AG08395 (cell line): ENCODE measurements around the gene POU2F2.
"Not testable (repeated sequence)": the region's sequence is repeated elsewhere in the genome, so short reads cannot be mapped to it uniquely, and the experiment has no call there.

Experiments used
- DNase-seq: peaks from one replicate; pipeline ENCODE4 v3.0.0; 2012; ENCODE audit warnings: mixed read lengths, low spot score

The POU2F2 gene

DNA sequence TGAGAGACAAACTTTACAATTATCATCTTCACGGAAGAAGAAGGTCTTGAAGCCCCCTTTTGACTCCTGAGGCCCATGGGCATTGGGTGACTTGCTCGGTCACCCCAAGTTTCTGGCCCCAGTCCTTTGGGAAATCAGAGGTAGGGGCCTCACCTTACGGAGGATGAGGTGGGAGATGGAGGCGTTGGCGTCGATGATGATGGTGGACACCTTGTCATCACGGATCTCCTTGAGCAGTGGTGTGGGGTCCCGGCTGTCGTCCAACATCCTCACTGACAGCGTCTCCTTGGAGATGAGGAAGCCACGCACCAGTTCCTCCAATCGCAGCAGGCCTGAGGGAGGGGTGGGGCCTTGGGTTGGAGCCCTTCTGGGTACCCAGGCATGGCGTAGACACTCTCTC is 73.0 kb downstream of the POU2F2 start:
- no peak for DNase-seq

DNA sequence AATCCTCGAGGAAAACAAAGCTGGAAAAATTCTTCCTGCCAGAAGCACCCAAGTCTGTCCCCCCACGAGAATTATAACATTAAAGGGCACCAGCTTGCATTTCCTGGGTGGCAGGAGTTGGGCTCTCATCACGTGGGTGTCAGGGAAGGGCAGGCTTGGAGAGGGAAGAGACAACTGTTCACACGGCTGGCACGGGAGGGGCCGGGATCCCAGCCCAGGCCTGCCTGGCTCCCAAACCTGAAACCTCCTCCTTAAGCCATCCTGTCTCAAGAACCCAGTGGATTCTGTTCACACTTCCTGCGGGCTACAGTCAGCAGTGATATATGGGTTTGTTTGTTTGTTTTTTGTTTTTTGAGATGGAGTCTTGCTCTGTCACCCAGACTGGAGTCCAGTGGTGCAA is 74.4 kb downstream of the POU2F2 start:
- no peak for DNase-seq

DNA sequence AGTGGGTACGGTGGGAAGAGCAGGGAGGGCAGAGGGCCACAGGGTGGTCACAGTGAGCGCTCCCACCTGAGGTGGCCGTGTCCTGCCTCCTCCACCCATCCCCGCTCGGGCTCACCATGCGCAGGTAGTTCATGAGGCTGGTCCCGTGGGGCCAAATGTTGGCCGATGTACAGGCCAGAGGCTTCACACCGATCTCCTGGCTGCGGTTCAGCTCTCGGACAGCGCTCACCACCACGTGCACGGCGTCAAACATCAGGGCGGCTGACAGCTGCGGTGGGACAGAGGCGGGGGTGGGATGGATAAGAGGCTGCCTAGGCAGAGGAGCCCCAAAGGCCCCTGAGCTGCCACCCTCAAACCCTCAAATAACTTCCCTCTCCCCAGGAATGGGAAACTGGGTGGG is 78.0 kb downstream of the POU2F2 start:
- DNase-seq = no peak

DNA sequence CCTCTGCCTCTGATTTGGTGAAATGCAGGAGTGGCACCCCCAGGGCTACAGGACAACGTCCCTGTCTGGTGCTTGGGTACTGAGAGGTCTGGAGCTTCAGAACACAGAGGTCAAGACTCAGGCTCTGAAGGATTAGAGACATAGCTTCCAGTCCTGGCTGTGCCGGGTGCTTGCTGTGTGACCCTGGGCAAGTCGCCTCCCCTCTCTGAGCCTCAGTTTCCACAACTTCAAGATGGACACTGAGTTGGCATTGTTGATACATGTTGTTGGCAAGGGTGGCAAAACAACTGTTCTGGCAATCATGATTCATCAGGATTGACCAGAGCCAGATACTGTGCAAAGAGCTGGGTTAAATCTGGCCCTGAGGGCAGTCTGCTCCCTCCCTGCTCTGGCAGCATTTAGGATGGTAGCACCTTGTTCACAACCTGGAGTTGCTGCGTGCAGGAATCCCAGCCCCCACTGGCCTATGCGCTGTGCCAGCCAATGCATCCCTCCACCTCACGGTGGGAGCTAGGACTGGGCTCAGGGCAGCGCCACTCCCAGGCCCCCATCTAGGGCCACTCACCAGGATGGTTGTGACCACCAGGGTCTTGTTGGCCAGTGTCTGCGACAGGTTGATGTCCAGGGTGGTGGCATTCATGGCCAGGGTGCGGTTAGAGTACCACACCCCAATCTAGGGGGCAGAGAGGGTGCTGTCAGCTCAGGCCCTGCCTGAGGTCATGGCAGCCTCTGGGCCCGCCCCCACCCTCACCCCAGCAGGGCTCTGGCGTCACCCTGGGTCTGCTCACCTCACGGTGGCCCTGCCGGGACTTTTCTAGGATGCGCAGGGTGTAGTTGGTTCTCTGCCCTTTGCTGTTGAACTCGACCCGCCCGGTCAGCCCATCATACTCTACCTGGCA is 79.0 kb downstream of the POU2F2 start:
- DNase-seq = no peak

DNA sequence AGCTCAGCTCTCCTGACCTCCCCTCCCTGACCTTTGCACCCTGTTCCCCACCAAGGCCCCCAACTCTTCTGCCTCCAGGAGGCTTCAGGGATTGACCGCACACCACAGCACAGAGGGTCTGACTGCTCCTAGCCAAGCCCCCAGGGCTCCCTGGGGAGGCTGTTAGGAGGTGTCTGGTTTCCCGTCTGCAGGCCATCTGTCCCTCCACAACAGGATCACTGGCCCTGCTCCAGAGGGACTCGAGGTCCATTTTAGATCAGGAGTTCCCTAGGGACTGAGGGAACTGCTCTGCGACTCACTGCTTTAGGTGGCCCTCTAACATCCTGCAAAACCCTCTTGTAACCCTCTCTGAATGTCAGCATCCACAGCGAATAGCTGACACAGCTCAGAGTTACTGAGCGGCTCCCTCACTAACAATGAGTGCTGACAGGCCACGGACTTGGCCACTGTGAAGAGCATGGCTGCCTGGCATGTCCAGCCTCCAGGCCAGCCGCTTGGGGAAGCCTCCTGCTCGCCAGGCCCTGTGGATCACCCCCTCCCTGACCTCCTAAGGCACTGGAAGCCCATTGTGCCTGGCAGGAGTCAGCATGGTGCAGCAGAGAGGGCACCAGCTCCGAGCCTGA is 79.9 kb downstream of the POU2F2 start:
- DNase-seq = no peak

DNA sequence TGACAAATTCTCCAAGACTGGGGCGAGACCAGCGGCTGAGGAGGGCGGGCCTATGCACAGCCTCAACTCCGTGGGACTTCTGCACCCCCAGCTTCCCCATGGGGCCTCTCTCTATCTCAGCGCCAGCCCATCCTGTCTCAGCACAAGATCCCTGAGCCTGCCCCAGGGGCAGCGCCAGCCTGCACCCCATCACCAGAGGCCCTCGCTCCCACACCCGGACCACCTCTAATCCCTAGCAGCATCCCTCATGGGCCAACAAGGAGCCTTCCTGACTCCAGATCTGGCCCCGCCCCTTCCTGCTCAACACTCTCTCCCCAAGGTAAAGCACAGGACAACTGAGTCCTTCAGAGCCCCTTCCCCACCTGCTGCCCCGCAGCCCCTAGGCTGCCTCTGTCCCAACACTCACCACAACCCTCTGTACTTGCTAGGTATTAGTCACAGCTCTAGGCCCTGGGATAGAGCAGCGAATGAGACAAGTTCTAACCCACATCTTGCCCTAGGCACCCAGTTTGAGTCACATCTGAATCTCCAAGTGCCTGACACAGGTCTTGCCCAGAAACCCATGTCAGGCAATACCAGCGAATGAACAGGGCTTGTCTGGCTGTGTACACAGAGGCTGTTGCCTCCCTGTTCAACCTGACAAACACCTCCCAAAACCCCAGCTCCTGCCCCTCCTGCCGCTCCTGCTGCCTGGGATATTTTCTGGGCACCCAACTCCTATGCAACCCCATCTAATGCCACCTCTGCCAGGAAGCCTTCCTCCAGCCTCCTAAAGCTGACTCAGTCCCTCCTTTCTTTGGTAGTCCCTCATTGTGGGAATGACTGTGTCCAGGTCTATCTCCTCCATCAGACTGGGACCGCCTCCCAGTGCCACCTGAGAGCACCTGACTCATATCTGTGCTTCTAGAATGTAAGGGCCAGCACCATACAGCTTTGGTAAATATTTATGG is 80.8 kb downstream of the POU2F2 start:
- peak; percentile 13 for DNase-seq

DNA sequence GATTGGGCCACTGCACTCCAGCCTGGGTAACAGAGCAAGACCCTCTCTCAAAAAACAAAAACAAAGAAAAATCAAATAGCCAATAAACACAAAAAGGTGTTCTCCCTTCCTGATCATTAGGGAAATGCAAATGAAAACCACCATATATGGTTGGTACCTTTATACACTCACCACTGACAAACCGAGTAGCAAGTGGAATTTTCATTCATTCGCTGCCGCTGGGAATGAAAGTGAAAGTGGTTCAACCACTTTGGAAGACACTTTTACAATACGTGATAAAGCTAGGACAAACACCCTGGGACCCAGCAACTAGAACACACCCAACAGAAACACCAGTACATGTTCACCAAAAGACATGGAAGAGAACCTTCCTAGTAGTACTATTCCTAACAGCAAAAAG is 83.3 kb downstream of the POU2F2 start:
- no peak for DNase-seq

DNA sequence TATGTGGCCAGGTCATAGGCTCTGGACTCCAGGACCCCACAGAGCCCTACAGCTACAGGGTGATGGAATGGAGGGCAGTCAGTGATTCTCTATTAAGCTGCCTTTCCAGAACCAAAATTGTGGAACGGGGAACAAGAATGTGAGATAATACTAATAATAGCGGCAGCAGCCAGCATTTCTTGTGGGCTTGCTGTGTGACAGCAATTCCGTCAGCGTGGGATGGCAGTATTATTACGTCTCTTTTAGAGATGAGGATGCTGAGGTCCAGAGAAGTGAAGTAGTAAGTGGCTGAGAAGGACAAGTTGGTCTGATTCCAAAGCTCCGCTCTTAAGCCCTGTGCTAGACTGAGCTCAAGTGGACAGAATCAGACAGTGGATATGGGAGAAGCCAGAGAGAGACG is 86.7 kb downstream of the POU2F2 start:
- no peak for DNase-seq

DNA sequence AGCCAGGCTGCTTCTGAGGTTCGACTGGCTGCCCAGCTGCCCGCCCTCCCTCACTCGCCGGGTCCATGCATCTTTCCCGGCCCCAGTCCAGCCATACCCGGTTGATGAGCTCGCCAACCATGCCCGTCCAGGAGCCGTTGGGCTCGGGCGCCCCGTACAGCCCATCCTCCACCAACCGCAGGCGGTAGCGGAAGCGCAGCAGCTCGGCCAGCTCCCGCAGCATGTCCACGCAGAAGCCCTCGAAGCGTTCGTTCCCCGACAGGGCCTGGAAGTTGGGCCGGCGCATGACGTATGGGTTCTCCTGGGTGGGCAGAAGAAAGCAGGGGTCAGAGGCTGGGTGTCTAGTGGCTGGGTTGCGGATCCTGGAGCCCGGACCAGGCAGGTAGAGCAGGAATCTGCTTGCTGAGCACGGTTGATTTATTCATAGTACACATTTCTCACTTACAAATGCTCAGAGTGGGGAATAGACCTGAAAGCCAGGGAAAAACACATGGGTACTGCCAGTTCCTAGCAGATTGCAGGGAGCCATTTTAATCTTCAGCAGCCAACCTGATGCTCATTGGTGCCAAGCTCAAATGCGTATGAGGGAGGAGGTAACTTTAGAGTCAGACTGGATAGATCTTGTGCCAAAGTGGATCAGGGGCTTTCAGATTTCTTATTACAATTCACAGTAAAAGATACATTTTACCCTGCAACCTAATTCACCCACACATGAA is 89.6 kb downstream of the POU2F2 start:
- no peak for DNase-seq

DNA sequence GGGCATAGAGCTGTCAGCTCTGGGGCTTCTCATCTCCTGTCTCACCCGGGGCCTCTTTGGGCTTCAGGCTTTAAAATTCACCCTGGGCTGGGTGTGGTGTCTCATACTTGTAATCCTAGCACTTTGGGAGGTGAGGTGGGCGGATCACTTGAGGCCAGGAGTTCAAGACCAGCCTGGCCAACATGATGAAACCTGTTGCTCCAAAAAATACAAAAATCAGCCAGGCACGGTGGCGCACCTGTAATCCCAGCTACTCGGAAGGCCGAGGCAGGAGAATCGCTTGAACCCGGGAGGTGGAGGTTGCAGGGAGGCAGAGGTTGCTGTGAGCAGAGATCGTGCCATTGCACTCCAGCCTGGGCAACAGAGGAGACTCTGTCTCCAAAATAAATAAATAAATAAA is 91.8 kb downstream of the POU2F2 start:
- not testable (repeated sequence) for DNase-seq

DNA sequence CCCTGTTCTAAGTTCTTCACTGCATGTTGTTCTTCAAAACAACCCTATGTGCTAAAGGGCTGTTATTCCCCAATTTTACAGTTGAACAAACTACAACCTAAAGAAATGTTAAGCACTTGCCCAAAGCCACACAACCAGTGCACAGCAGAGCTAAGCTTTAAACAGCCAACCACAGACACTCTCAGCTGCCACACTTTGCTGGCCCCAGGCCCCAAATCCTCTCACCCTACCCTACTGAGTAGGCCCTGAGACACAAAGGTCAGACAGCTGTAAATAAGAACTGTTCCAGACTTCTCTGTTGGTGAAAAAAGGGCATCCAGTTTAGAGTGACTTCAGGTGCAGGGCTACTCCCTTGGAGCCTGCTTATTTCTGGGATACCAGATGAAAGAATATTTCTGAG is 92.2 kb downstream of the POU2F2 start:
- DNase-seq = no peak

DNA sequence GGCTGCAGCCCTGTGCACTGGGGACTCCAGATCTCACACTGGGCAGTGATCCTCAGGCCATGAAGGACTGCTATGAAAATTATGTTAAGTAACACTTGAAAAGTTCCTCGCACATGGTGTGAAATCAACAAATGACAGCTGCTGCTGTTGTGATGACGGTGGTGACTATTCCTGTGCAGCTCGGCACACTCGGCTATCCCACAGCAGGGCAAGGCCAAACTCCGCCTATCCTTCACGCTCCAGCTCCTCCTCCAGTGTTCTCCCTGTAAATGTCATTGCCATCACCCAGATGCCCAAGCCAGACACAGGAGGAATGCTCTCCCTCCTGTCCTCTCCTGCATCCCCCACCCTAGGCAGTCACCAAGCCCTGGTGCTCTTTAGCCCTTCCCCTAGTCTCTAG is 93.6 kb downstream of the POU2F2 start:
- DNase-seq = no peak

DNA sequence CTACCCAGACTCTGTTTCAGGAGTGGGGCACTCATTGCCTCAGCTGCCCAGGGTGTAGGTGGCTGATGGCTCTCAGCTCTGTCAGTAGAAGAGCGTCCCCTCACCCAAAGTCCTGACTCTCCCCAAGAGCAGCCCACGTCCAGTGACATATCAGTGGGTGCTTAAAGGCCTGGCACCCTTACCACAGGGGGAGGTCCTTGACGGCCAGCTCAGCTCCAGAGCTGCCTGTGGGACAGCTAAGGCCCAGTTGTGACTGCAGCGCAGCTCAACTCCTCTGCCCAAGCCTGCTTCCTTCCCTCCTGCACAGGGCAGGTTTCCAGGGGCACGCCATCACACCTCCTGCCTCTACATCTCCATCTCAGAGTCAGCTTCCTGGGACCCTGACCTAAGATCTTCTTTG is 94.6 kb downstream of the POU2F2 start:
- DNase-seq = no peak
